Anterior cingulate cortex (tissue), 58 donors: ENCODE data around the gene CCNB1.
"Not testable (repeated sequence)": the region's sequence is repeated elsewhere in the genome, so short reads cannot be mapped to it uniquely, and the experiment has no call there.

Experiments
- DNase-seq, 58 donors: peaks; one replicate each; lab custom pipeline; 2025; lab: John Stamatoyannopoulos, UW

The CCNB1 gene

DNA sequence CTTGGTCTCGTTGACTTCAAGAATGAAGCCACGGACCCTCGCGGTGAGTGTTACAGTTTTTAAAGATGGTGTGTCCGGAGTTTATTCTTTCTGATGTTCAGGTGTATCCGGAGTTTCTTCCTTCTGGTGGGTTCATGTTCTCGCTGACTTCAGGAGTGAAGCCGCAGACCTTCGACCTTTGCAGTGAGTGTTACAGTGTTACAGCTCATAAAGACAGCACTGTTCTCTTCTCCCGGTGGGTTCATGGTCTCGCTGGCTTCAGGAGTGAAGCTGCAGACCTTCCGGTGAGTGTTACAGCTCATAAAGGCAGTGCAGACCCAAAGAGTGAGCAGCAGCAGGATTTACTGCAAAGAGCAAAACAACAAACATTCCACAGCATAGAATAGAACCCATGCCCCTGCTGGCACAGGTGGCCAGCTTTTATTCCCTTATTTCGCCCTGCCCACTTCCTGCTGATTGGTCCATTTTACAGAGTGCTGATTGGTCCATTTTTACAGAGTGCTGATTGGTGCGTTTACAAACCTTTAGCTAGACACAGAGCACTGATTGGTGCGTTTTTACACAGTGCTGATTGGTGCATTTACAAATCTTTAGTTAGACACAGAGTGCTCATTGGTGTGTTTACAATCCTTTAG lies 14.8 kb downstream of the CCNB1 start:
- DNase-seq = not testable (repeated sequence)

DNA sequence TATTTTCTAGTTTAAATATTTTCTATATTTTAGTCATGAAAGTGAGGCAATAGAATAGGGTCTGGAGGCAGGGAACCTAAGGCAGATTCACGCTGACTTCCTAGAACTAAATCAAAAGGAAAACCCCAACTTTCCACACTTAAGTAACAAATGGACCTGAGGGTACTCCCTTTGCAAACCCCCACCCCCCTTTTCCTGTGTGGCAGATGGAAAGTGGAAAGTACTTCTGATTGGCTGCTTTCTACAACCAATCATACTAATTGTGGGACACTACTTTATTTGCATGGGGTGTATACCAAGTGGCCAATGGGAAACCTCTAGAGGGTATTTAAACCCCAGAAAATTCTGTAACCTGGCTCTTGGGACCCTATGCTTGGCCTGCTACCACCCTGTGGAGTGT lies 17.7 kb downstream of the CCNB1 start:
- no peak for DNase-seq

GRCh38 chr5:69187342-69187741 lies 20.4 kb downstream of the CCNB1 start:
- no peak for DNase-seq

DNA sequence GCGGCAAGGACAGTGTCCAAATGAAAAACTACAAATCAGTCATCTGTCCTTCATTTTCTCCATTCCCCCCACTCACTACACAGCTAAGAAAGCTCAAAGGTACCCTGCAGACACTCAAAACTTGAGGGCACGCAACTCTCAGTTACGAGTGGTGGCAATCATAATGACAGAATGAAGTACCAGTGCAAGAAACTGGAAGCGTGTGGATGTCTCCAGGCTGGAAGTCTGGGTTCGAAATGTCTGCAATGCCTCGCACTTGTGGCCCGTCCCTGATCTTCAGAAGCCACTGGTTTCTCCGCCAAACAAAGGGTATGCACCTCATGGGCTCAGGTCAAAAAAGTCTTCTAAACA lies 21.8 kb downstream of the CCNB1 start:
- DNase-seq = peak in 4 of 58 donors; percentile 30 to 48 (median 31)

DNA sequence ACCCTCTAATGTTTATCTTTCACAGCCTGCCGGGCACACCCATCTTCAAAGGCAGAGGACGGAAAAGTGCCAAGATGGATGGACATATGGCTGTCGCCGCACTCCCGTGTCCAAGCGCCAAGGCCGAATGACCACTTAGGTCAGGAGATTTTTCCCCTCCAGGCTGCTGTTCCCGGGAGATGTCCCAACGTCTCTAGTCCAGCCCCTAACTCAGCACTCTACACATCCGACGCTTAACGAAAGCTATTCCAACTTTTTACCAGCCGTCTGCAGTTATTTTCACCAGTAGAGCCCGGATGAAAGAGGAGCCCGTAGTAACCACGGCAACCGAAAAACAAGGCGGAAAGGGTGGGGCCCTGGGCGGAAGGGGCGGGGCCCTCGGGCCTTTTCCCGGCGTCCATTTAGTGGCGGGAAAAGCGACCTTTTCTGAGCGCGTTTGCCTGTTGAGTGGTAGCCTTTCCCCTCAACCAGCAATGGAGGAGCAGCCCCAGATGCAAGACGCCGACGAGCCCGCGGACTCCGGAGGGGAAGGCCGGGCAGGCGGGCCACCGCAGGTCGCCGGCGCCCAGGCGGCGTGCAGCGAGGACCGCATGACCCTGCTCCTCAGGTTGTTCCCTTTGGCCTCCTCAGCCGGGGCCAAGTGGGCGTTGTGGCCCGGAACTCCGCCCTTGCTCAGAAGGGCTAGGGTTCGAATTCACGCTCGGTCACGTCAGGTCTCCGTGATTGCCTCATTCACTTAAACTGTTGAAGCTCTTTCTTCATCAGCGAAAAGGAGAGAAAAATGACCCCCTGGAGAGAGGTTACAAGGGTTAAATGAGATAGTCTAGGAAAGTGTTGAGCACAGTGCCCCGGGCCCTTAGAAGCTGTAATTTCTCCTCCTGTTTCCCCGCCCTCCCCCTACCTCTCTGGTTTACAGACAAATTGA lies 22.5 kb downstream of the CCNB1 start, which contains the start of gene CENPH:
CENPH (plus strand) TSS at position 422 of the 925 bp plus-strand sequence; CDS start at position 474, 52 bp downstream.
- peak; percentile 28 to 92 (median 79) for DNase-seq

DNA sequence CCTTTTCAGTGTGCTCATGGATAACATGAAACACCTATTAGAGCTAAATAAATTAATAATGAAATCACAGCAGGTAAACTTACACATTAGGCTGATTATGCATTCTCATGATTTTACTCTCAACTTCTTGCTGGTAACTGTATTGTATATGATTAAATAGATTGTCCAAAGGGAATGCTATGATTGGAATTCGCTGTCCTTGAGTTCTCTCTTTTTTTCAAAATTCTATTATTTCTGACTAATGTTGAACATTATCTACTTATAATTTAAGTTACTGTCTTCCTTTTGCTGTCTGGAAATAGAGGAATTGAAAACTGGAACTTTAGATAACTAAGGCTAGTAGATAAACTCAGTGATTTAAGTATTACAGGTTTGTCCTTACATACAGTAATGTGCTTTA lies 35.5 kb downstream of the CCNB1 start:
- DNase-seq = no peak

- DNase-seq = no peak
Measured at GRCh38 chr5:69206528-69207190, 39.7 kb downstream of the CCNB1 start.

GRCh38 chr5:69209602-69210001 lies 42.7 kb downstream of the CCNB1 start:
- no peak for DNase-seq

DNA sequence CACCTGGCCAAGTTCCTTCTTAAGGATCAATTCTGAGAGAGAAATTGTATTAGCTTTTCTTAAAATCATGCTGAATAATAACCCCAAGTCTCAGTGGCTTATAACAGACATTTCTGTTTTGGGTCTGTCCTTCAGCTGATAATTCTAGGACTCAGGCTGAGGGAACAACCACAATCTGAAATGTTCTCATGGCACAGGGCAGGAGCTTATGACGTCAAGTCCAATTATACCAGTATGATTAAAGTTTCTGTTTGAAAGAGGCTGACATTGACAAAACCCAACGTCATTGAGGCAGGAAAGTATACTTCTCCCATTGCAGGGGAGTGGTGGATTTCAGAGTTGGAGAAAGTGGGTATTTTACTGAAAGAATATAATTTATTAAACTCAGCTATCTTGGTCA lies 44.2 kb downstream of the CCNB1 start:
- DNase-seq = no peak

DNA sequence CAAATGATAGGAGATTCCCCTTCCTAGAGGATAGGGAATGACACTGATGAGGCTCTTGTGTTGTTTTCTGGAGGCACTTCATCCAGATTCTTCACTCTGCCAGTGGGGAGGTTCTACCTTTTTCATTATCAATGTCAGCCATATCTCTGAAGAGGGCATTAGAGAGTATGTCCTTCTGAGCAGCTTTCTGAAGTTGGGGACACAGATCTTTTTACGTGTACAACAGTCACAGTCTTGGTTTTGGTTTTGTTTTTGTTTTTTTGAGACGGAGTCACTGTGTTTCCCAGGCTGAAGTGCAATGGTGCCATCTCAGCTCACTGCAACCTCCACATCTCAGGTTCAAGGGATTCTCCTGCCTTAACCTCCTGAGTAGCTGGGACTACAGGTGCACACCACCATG lies 45.1 kb downstream of the CCNB1 start:
- DNase-seq = no peak

GRCh38 chr5:69213513-69214215 lies 46.7 kb downstream of the CCNB1 start:
- no peak for DNase-seq

DNA sequence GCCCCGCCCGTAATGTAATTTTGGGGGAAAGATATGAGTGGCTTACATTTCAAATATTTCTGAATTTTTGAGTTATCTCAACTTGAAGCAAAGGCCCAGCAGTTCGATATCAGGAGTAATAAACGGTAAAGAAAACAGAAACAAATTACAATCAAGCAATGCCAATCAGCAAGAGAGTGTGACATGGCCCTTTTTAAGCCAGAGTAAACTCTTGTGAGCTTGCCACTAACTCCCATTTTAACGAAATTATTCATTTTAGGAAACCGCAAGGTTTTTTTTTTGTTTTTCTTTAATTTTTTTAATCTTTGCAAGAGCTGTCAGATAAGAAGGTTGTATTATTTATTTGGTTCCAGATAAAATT lies 50.2 kb downstream of the CCNB1 start:
- no peak for DNase-seq

DNA sequence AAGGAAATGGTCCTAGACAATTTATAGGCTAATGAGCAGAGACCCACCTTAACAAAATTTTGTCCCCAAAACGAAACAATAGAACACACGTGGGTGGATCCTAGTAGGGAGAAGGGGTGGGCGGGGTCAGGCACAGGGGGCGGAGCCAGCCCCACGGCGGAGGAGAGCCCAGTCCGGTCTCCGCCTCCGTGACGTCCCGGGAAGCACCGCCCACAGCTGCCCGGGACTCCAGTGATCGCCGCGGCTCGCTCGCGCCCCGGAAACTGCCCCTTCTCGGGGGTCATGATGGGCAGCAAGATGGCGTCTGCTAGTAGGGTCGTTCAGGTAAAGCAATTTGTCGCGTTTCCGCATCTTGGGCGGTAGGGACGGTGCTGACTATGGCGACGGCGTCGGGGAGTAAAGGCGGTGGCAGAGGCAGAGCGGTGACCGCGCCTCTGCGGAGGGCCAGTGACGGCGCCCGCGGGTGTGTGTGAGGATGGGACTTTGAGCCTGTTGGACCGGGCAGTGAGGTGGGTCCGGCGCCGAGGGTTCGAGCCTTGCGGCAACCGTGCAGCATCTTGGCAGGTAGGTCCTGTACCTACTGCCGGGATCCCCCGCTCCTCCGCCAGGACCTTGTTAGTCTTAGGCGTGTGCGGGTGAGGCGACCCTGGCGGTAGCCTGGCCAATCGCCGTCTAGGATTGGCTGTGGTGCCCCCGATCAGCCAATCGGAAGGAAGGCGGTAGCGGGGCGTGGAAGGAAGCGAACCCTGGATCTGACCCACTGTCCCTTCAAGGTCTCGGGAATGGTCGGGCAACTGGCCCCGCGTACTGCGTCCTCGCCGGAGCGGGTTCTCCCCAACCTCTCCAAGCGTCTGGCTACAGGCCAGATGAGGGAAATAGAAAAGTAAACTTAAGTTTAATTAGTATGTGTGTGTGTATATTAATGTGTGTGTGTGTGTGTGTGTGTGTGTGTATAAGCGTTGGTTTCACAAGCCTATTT lies 50.9 kb downstream of the CCNB1 start:
- DNase-seq = peak; percentile 54 to 98 (median 93)

GRCh38 chr5:69219939-69220338 lies 53.0 kb downstream of the CCNB1 start:
- DNase-seq = no peak

DNA sequence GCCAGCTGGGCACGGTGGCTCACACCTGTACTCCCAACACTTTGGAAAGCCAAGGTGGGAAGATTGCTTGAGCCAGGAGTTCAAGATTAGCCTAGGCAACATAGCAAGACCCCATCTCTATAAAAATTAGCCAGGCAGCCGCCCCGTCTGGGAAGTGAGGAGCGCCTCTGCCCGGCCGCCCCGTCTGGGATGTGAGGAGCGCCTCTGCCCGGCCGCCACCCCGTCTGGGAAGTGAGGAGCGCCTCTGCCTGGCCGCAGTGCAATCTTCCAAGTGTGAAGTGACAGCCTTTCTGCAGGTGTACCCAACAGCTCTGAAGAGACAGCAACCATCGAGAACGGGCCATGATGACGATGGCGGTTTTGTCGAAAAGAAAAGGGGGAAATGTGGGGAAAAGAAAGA lies 53.4 kb downstream of the CCNB1 start:
- not testable (repeated sequence) for DNase-seq

GRCh38 chr5:69220833-69221232 lies 53.9 kb downstream of the CCNB1 start:
- DNase-seq = not testable (repeated sequence)

DNA sequence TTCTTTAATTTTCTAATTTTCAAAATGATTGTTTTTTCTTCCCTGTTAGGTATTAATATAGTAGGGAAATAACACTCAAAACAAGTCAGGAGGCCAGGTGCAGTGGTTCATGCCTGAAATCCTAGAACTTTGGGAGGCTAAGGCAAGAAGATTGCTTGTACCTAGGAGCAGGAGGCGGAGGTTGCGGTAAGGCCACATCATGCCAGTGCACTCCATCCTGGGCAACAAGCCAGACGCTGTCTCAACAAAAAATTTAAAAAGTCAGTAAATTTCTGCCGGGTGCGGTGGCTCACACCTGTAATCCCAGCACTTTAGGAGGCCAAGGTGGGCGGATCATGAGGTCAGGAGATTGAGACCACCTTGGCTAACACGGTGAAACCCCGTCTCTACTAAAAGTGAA lies 57.6 kb downstream of the CCNB1 start:
- DNase-seq = no peak

DNA sequence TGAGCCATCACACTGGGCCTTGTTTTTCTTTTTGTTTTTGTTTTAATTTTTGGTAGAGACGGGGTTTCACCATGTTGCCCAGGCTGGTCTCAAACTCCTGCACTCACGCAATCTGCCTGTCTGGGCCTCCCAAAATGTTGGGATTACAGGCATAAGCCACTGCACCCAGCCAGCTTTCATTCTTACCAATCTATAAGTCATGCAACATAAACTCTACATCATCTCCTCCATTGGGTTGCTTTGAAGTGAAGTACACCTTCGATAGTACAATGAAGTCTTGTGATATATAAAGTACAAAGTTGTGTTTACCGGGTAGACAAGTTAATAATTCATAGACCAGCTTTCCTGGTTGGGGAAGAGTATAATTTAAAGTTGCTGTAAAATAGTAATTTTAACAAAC lies 58.9 kb downstream of the CCNB1 start:
- DNase-seq = no peak
